Raji (cell line): ENCODE data around the gene ATP8B2.

Experiments used
- POLR2A ChIP-seq: IDR thresholded peaks from 2 replicates; pipeline ENCODE4 v1.6.1; 2011; ENCODE audit warnings: low read depth, low read length, control low read depth; ENCODE audit not compliant: insufficient read depth

The ATP8B2 gene

DNA sequence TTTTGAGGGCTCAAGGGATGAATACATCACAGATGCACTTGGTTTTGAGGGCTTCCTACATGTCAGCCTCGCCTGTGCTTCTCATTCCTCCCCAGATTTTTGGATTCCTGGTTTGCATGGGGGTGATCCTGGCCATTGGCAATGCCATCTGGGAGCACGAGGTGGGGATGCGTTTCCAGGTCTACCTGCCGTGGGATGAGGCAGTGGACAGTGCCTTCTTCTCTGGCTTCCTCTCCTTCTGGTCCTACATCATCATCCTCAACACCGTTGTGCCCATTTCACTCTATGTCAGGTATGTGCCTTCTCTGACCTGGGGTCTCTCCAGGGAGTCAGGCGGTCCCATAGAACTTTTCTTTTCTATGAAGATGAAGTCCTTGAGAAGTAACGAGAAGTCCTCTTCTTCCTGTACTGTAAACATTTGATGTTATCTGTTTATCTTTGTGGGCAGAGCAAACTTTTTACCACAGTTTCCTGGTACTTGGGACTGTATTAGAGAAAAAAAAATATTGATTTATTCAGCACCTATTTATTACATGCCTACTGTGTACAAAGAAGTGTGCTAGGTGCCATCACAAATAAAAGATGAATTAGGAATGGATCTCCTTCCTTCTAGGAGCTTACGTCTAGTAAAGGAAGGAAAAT is 12.0 kb downstream of the ATP8B2 start:
- TF ChIP-seq POLR2A, result no peak

DNA sequence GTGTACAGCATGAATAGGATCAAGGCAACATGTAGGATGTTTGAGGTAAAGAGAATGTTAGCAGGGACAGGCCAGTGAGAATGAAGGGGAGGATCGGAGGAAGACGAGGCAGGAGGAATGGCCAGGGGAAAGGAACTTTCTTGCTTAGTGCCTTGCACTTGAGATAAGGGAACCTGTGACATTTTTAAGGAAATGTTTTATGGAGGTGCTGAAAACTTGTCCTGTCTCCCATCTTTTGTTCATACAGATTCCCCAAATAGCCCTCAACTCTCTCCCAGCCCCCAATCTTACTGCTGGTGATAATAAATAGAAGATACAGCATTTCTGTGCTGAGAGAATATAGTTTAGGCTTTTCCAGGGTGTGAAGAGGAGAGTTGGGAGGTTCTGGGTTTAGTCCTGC is 13.6 kb downstream of the ATP8B2 start:
- no peak for TF ChIP-seq POLR2A

DNA sequence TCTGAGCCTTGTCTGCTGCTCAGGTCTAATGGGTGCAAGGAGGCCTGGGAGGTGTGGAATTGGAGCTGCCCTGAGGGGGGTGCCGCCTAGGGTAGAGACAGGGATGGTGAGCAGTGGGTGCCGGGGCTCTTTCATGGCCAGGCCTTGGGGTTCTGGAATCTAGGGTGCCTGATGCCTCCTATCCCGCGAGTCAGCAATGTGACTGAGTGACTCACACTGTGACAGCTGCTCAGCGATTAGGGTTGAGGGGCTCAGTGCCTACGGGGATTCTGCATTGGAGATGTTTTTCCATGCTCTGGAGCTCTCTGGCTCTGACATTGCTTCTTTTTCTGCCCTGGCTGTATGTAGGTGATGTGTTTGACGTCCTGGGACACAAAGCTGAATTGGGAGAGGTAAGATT is 16.8 kb downstream of the ATP8B2 start:
- no peak for TF ChIP-seq POLR2A

DNA sequence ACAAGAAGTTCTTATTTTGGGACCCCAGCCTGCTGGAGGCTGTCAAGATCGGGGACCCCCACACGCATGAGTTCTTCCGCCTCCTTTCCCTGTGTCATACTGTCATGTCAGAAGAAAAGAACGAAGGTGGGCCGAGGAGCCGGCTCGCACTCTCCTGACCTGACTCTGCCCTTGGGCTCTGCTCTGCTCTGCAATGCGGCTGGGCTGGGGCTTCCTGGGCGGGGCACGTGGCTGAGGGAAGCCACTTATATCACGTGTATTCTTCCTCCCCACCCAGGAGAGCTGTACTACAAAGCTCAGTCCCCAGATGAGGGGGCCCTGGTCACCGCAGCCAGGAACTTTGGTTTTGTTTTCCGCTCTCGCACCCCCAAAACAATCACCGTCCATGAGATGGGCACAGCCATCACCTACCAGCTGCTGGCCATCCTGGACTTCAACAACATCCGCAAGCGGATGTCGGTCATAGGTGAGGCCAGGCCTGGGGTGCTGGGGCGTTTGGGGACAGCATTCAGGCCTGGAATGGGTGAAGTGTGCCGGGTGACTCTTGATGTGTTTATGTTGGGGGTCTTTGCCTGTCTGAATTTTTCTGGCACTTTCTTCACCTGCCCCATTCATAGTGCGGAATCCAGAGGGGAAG is 17.6 kb downstream of the ATP8B2 start:
- no peak for TF ChIP-seq POLR2A

DNA sequence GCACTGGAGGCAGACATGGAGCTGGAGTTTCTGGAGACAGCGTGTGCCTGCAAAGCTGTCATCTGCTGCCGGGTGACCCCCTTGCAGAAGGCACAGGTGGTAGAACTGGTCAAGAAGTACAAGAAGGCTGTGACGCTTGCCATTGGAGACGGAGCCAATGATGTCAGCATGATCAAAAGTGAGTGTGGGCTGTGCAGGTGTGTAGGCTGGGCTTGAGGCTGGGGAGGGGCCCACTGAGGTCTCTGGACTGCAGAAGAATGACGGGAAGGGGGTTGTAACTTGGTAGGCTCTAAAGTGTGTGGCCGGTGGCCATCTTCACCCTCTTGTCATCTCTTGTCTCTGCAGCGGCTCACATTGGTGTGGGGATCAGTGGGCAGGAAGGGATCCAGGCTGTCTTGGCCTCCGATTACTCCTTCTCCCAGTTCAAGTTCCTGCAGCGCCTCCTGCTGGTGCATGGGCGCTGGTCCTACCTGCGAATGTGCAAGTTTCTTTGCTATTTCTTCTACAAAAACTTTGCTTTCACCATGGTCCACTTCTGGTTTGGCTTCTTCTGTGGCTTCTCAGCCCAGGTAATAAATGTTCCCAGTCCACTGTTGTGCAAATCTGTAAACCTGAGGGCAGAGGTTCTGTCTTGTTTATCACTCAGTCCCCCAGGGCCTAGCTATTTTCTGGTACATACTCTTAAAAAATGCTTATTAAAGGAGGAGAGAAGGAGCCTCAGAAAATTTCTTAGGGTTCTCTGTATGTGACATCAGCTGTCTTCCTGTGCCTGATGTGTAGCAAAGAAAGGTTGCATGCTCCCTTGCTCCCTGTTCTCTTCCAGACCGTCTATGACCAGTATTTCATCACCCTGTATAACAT is 19.9 kb downstream of the ATP8B2 start:
- TF ChIP-seq POLR2A, result no peak

DNA sequence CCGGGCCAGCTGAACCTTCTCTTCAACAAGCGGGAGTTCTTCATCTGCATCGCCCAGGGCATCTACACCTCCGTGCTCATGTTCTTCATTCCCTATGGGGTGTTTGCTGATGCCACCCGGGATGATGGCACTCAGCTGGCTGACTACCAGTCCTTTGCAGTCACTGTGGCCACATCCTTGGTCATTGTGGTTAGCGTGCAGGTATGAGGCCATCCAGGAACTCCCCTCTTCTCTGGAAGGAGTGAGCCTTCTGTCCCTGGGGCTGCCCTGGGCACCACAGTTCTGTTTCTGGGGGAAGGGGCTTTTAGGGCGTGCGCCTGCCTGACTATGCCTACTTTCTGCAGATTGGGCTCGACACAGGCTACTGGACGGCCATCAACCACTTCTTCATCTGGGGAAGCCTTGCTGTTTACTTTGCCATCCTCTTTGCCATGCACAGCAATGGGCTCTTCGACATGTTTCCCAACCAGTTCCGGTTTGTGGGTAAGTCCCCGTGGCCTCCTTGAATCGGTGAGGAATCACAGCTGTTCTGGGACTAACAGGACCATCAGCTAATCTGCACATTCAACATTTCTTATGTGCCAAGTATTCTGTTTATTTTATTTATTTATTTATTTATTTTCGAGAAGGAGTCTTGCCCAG is 21.1 kb downstream of the ATP8B2 start:
- TF ChIP-seq POLR2A, result no peak

DNA sequence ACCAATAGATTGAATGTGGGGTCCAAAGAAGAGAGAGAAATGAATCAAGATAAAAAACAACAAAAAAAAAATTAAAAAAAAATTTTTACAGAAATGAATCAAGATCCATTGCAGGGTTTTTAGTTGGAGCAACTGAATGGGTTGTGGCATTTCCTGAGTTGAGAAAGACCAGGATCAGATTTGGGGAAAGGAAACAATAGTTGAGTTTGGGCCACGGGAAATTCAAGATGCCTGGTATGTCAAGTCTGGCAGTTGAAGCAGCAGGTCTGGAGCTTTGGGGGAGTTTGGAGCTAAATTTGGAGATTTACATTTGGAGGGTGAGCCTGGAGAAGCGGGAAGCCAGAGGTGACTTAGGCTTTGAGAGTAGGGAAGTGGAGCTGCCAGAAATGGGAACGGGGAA is 22.6 kb downstream of the ATP8B2 start:
- TF ChIP-seq POLR2A, result no peak

DNA sequence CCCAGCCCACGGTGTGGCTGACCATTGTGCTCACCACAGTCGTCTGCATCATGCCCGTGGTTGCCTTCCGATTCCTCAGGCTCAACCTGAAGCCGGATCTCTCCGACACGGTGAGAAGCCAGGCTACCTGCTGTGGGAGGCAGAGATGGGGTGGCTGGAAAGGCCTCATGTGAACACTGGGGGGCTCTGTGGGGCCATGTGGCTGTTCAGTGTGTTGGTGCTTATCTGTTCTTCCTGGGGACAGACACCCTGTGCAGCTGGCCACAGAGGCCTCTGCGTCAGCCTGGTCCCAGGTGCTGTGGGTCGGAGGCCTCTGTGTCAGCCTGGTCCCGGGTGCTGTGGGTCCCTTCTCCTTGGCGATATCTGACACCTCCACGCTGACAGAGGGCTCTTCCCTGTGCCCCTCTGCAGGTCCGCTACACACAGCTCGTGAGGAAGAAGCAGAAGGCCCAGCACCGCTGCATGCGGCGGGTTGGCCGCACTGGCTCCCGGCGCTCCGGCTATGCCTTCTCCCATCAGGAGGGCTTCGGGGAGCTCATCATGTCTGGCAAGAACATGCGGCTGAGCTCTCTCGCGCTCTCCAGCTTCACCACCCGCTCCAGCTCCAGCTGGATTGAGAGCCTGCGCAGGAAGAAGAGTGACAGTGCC is 23.2 kb downstream of the ATP8B2 start:
- no peak for TF ChIP-seq POLR2A

DNA sequence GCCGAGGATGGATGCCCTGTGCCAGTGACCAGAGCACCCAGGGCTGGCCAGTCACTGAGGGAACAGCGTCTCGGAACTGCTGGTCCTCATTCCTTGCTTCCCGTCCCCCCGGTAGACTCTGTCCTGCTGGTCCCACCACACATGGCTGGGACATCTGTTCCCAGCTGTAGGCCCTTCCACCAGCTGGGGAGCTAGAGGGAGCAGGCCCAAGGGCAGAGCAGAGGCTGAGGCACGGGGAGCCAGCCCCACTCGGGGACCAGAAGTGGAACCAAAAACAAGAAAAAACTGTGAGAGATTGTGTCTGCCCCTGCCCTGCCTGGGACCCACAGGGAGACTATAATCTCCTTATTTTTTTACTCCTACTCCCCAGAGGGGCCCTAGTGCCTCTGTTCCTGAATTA is 23.8 kb downstream of the ATP8B2 start:
- TF ChIP-seq POLR2A, result no peak

DNA sequence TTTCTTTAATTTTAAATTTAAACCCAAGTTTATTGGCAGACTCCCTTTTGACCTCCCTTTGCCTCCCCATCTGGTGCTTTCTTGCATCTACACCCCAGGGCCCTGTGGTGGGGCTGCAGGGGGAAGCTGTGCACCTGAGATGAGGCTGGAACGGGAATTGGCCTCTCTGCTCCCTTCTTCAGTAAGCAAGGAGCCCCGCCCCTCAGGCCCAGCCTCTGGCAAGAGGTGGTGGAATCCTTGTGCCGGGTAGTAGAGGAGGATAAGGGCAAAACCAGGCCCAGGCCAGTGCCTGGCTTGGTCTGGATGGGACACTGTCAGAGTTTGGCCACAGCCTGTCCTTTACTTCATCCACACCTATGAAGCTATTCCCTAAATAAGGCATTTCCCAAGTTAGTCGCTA is 25.1 kb downstream of the ATP8B2 start:
- TF ChIP-seq POLR2A, result no peak

DNA sequence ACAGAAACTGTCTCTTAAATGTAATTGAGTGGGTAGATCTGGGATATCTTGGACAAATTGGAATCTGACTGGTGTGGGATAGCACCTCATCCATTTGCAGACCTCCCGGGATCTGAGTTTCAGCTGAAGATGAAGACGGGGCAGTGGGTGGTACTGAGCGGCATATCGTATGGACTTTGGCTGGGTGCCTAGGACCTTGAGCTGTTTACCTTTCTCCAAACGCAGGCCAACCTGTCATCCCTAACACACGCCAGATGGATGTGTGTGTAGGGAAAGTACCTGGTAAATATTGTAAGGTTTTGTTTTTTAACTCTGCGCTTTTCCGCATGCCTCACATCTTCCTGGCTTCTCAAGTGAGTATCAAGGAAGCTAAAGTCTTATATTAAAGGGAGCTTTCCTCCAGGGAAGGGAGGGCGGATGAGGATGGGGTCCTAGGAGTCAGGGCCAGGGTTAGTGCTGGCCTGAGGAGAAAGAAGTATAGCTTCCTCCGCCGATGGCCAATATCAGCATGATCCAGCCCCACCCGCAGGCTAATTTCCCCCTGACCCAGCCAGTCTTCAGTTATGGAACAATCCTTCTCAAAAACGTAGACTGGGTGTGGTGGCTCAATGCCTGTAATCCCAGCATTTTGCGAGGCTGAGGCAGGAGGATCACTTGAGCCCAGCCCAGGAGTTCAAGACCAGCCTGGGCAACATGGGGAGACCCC is 26.2 kb downstream of the ATP8B2 start:
- TF ChIP-seq POLR2A, result no peak

DNA sequence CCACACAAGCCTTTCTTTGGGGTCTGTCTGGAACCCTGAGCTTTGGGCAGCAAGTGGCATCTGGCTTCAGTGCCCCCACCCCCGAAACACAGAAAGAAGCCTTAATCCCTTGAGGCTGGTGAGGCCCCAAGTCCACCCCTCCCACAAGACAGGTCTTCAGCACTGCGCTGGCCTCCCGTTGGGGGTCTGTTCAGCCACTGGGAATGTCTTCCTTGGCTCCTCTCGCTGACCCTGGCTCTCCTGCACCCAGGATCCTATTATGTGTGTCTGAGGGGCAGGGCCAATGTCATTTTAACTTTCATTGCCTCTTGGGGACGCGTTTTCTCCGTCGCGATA is 26.9 kb downstream of the ATP8B2 start:
- no peak for TF ChIP-seq POLR2A

DNA sequence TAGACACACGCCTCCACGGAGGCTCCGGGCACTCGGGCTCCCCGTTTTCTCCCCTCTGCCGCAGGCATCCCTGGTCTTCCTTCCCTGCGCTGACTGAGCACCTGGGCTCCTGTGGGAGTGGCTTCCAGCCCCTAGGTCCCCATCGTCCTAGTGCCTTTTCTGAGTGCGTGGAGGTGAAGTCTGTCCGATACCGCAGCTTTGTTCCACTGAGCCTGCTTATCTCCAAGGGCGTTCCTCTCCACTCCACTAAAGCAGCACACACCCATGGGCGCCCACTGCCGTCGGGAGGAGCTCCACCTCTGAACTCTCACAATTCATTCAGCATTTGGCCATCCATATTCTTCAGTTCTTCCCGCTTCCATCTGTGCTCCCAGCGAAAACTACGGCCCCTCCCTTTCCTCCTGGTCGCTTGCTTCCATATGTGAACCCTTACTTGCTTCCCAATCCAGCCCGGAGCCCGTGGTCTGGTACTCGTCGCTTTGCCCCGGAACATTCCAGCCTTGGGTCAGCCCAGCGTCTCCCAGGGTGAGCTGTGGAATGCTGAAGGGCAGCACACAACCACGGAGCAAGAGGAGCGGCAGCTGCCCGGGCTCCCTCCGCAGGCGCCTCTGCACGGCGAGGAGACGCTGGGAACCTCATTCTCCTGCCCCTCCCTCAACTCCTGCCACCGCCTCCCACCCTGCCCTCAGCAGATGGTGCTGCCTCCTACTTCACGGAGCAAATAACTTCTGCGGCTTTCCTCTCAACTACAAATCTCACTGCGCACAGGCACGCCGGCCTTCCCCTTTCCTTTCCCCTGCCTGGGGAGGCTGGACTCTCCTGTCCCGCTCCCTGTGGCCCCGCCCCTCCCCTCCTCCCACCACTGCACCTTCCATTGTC is 27.5 kb downstream of the ATP8B2 start:
- no peak for TF ChIP-seq POLR2A

DNA sequence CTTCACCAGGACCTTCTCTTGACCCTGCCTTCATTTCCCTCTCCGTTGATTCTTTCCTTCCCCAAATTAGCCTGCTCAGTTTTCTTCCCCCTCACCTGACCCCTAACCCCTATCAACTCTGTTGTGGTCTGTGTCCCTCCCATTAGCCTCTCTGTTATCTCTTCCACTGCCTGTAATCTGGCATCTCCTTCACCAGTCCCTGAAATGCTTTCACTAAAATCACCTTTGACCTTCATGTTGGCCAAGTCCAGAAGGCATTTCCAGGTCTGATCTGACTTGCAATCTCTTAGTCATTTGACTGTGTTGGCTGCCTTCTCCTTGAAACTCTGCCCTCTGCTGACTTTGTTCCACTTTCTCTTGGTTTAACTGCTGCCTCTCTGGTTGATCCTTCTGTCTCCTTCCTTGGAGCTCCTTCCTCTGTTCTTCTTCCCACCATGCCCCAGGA is 28.2 kb downstream of the ATP8B2 start:
- no peak for TF ChIP-seq POLR2A

DNA sequence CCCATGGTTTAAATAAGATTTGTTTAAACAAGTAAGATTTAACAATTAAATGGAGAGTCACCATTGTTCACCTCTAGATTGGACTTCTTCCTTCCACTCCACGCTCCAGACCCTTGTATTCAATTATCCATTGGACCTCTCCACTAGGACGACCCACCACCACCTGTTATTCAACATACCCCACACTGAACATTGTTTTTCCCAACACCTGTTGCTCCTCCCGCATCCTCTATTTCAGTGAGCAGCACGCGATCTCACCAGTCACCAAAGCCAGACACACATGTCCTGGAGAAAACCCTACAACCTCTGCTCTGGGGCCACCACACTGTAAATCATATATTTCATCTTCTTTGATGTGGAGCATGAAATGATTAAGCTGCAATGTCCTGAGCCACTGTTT is 28.6 kb downstream of the ATP8B2 start:
- TF ChIP-seq POLR2A, result no peak
